Endothelial cell of umbilical vein (primary cell): ENCODE measurements around the gene ZNF786. TPM values are rescaled to one million over a fixed set of nuclear protein-coding genes. Genes with fewer than 3 reads are reported as not detected.

Experiments
- BruUV-seq: library from RNA; stranded (reverse); fragments of 400-500 nt; replicated peaks from 2 replicates; lab custom pipeline; 2021; lab: Mats Ljungman, UMichigan
- CTCF ChIA-PET: fragments of 300-600, 350-600 bp; sonication (Branson Sonifier 250); formaldehyde crosslinking; loops from one replicate; lab custom pipeline; 2021; ENCODE audit warnings: antibody characterized with exemption, inconsistent platforms; lab: Charles Lee
- POLR2A ChIA-PET: fragments of 300-600, 350-600 bp; sonication (Branson Sonifier 250); formaldehyde crosslinking; loops from one replicate; lab custom pipeline; 2021; ENCODE audit warnings: antibody characterized with exemption, inconsistent platforms; lab: Charles Lee
- DNase-seq: peaks from one replicate; pipeline ENCODE4 v3.0.0-alpha.2; 2011; ENCODE audit warnings: low read depth, low spot score
- FAIRE-seq: peaks from 2 replicates; lab custom pipeline; 2011; peaks lifted over from hg19 to GRCh38; lab: Jason Lieb, UNC
- H2AFZ ChIP-seq: 2 replicates; pipeline ENCODE4 v1.6.0; 2012; ENCODE audit warnings: low read depth, low read length, control low read depth, inconsistent platforms
- H3K27ac ChIP-seq: 2 replicates; pipeline ENCODE4 v1.5.1; 2011; ENCODE audit warnings: low read depth, mild to moderate bottlenecking, control low read depth, low read length, moderate library complexity; ENCODE audit not compliant: insufficient read depth
- H3K27me3 ChIP-seq, 2 experiments: 2 replicates each; pipeline versions ENCODE4 v1.6.0 to v1.6.1; 2011; ENCODE audit warnings: low read length in 2 of 2, mixed read lengths in 1 of 2; ENCODE audit not compliant: control insufficient read depth in 2 of 2, insufficient read depth in 2 of 2
- H3K36me3 ChIP-seq, 2 experiments: 2 replicates in 1 of 2; 3 replicates in 1 of 2; pipeline ENCODE4 v1.5.1; 2011; ENCODE audit warnings: low read length in 2 of 2, mild to moderate bottlenecking in 1 of 2, moderate library complexity in 1 of 2; ENCODE audit not compliant: control insufficient read depth in 2 of 2, insufficient read depth in 2 of 2; ENCODE audit errors: extremely low read depth in 1 of 2
- H3K4me1 ChIP-seq: 3 replicates; pipeline ENCODE4 v1.5.1; 2011; ENCODE audit warnings: mild to moderate bottlenecking, low read length; ENCODE audit not compliant: control insufficient read depth, insufficient read depth; ENCODE audit errors: extremely low read depth
- H3K4me2 ChIP-seq: 2 replicates; pipeline ENCODE4 v1.6.1; 2011; ENCODE audit warnings: low read length, control low read depth, mixed read lengths; ENCODE audit not compliant: insufficient read depth
- H3K4me3 ChIP-seq, 3 experiments: fragments of 200-600 bp in 1 of 3; sonication (generic), shearing (Covaris generic) in 1 of 3; replicated peaks in 1 of 3; 2 replicates each; pipeline ENCODE4 v1.5.1; 2011 to 2016; ENCODE audit warnings: control low read depth in 3 of 3, low read length in 3 of 3, mild to moderate bottlenecking in 2 of 3, inconsistent platforms in 1 of 3, low read depth in 1 of 3, moderate library complexity in 1 of 3; ENCODE audit not compliant: insufficient read depth in 1 of 3
- H3K79me2 ChIP-seq: 2 replicates; pipeline ENCODE4 v1.6.0; 2012; ENCODE audit warnings: low read length, inconsistent platforms; ENCODE audit not compliant: control insufficient read depth, insufficient read depth
- H3K9ac ChIP-seq: replicated peaks from 2 replicates; pipeline ENCODE3; 2011; ENCODE audit warnings: low read length, control low read depth; ENCODE audit not compliant: insufficient read depth; ENCODE audit errors: extremely low read depth
- H3K9me1 ChIP-seq: replicated peaks from 3 replicates; pipeline ENCODE4 v1.6.0; 2011; ENCODE audit warnings: mild to moderate bottlenecking, low read length; ENCODE audit not compliant: control insufficient read depth, insufficient read depth; ENCODE audit errors: extremely low read depth
- H3K9me3 ChIP-seq: replicated peaks from 2 replicates; pipeline ENCODE4 v1.5.1; 2012; ENCODE audit warnings: low read length, inconsistent platforms; ENCODE audit not compliant: control insufficient read depth, insufficient read depth
- H4K20me1 ChIP-seq: replicated peaks from 2 replicates; pipeline ENCODE3; 2011; ENCODE audit warnings: mild to moderate bottlenecking, low read length; ENCODE audit not compliant: control insufficient read depth, insufficient read depth; ENCODE audit errors: extremely low read depth
- EZH2 ChIP-seq: IDR thresholded peaks from 2 replicates; pipeline ENCODE4 v1.6.1; 2012; ENCODE audit warnings: borderline replicate concordance, low read depth, mild to moderate bottlenecking, moderate library complexity, low read length, inconsistent platforms; ENCODE audit not compliant: severe bottlenecking
- FOS ChIP-seq: IDR thresholded peaks from 2 replicates; pipeline ENCODE4 v1.6.1; 2011; ENCODE audit warnings: mild to moderate bottlenecking, low read length, moderate library complexity, borderline replicate concordance; ENCODE audit not compliant: insufficient read depth
- GATA2 ChIP-seq: IDR thresholded peaks from 2 replicates; pipeline ENCODE4 v1.7.0; 2011; ENCODE audit warnings: low read depth, mild to moderate bottlenecking, moderate library complexity, mixed read lengths, low read length; ENCODE audit not compliant: insufficient read length, insufficient read depth
- JUN ChIP-seq: IDR thresholded peaks from 2 replicates; pipeline ENCODE4 v1.6.1; 2011; ENCODE audit warnings: borderline replicate concordance, low read depth; ENCODE audit not compliant: insufficient read length, insufficient read depth
- MAX ChIP-seq: IDR thresholded peaks from 2 replicates; pipeline ENCODE4 v1.6.1; 2011; ENCODE audit not compliant: insufficient read depth, insufficient read length
- MYC ChIP-seq: IDR thresholded peaks from one replicate; pipeline ENCODE4 v1.6.1; 2011; ENCODE audit warnings: mild to moderate bottlenecking, low read depth, low read length
- POLR2A ChIP-seq: IDR thresholded peaks from 2 replicates; pipeline ENCODE4 v1.6.1; 2012; ENCODE audit warnings: low read depth, mild to moderate bottlenecking, control low read depth, low read length
- POLR2AphosphoS5 ChIP-seq: IDR thresholded peaks from 2 replicates; pipeline ENCODE4 v1.6.1; 2012; ENCODE audit warnings: low read depth, mild to moderate bottlenecking, control low read depth, low read length, moderate library complexity; ENCODE audit not compliant: insufficient read depth
- dilution Hi-C: fragments of 300-500 bp; cut with MboI; formaldehyde crosslinking; loops from one replicate; pipeline ENCODE4 v1.15.0; 2019; ENCODE audit warnings: low sequenced_read_pairs; ENCODE audit not compliant: extremely low pct_ligation_motif_present
- intact Hi-C: fragments of 100-400 bp; cut with micrococcal nuclease; formaldehyde crosslinking; loops from one replicate; pipeline ENCODE4 v1.10.0; 2022
- polyA plus RNA-seq, 4 experiments: library from polyadenylated mRNA; depleted of rRNA in 3 of 4; stranded (reverse) in 3 of 4; unstranded in 1 of 4; fragments of >200 nt; gene quantifications; 2 replicates each; pipeline versions ENCODE4 v1.2.1 to v1.2.3, GENCODE V29; 2011 to 2012; ENCODE audit warnings: missing spikeins in 1 of 4
- total RNA-seq: library from RNA; stranded (reverse); gene quantifications from 2 replicates; pipeline ENCODE4 v1.2.3, GENCODE V29; 2021
- TF ChIP-seq, protein P1 (sequence below), 2 donors: IDR thresholded peaks; 1 replicate in 1 of 2; 2 replicates in 1 of 2; pipeline ENCODE4 v1.5.1; 2011; ENCODE audit warnings: low read length in 2 of 2, mild to moderate bottlenecking in 2 of 2, moderate library complexity in 2 of 2, control low read depth in 1 of 2, inconsistent platforms in 1 of 2, low read depth in 1 of 2; ENCODE audit not compliant: insufficient read depth in 1 of 2; ENCODE audit errors: extremely low read depth in 1 of 2

Gene ZNF786
- total and polyA plus RNA-seq, 2 donors (not counting 3 experiments of a cell fraction or from before 2014, with no cell fraction given) = 2.8 to 5.9 TPM

DNA sequence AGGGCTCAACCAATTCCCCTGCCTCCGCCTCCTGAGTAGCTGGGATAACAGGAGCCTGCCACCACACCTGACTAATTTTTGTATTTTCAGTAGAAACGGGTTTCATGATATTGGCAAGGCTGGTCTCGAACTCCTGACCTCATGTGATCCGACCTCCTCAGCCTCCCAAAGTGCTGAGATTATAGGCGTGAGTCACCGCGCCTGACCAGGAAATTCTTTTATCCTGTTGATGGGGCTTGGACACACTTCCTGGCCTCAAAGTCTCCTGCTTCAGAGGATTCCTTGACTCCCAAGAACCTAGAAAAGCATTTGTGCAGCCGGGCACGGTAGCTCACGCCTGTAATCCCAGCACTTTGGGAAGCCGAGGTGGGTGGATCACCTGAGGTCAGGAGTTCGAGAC is 19.5 kb upstream of the ZNF786 start:
- no peak overlapping the region for H2AFZ ChIP-seq
- TF ChIP-seq FOS = no peak
- no peak for TF ChIP-seq MYC
- TF ChIP-seq GATA2 = no peak
- TF ChIP-seq JUN = no peak
- no peak for TF ChIP-seq EZH2
- TF ChIP-seq, protein P1, sequence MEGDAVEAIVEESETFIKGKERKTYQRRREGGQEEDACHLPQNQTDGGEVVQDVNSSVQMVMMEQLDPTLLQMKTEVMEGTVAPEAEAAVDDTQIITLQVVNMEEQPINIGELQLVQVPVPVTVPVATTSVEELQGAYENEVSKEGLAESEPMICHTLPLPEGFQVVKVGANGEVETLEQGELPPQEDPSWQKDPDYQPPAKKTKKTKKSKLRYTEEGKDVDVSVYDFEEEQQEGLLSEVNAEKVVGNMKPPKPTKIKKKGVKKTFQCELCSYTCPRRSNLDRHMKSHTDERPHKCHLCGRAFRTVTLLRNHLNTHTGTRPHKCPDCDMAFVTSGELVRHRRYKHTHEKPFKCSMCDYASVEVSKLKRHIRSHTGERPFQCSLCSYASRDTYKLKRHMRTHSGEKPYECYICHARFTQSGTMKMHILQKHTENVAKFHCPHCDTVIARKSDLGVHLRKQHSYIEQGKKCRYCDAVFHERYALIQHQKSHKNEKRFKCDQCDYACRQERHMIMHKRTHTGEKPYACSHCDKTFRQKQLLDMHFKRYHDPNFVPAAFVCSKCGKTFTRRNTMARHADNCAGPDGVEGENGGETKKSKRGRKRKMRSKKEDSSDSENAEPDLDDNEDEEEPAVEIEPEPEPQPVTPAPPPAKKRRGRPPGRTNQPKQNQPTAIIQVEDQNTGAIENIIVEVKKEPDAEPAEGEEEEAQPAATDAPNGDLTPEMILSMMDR (IDR thresholded peaks at IDR 0.05; ENCODE audit: extremely low read depth in 1 of 2, insufficient read depth in 1 of 2, low read depth in 1 of 2, low read length in 2 of 2) = no peak
- TF ChIP-seq POLR2AphosphoS5 = no peak
- no peak for TF ChIP-seq POLR2A
- no peak for TF ChIP-seq MAX
- FAIRE-seq = no peak
- BruUV-seq = no TSS peak
- dilution Hi-C loops = no loop called here
- DNase-seq = no peak
- H3K4me1 ChIP-seq = peaks cover 2% of the 10 kb centered on the region
- H3K27ac ChIP-seq = no peak overlapping the region
- no peaks in the 10 kb centered on the region for H4K20me1 ChIP-seq
- H3K4me3 ChIP-seq = no peak overlapping the region
- H3K9me1 ChIP-seq = no peaks in the 10 kb centered on the region
- H3K9me3 ChIP-seq = no peaks in the 10 kb centered on the region
- H3K27me3 ChIP-seq = no peaks in the 10 kb centered on the region
- CTCF ChIA-PET = no interaction called here
- intact Hi-C loops = no loop called here
- no peaks in the 10 kb centered on the region for H3K36me3 ChIP-seq
- no peak overlapping the region for H3K9ac ChIP-seq
- POLR2A ChIA-PET = no interaction called here
- no peaks in the 10 kb centered on the region for H3K79me2 ChIP-seq
- H3K4me2 ChIP-seq = no peak overlapping the region
